DOHH2 (cell line): ENCODE results near the gene GPR157.

Source experiments
- H3F3A ChIP-seq: fragments of 200-600 bp; sonication (generic), shearing (Covaris generic); 2 replicates; pipeline ENCODE4 v1.6.0; 2016; ENCODE audit warnings: antibody characterized with exemption, mild to moderate bottlenecking; ENCODE audit not compliant: control insufficient read depth, insufficient read depth
- H3K27ac ChIP-seq: fragments of 200-600 bp; sonication (generic); 2 replicates; pipeline ENCODE4 v1.5.1; 2014; ENCODE audit warnings: low read depth, mild to moderate bottlenecking, low read length, moderate library complexity
- H3K27me3 ChIP-seq: fragments of 200-600 bp; sonication (generic); 2 replicates; pipeline ENCODE4 v1.6.1; 2014; ENCODE audit warnings: mild to moderate bottlenecking, low read length, mixed read lengths; ENCODE audit not compliant: control insufficient read depth
- H3K36me3 ChIP-seq: fragments of 200-600 bp; sonication (generic); 2 replicates; pipeline ENCODE4 v1.6.1; 2014; ENCODE audit warnings: mild to moderate bottlenecking, low read length, moderate library complexity, mixed read lengths; ENCODE audit not compliant: control insufficient read depth
- H3K4me1 ChIP-seq: fragments of 200-600 bp; sonication (generic); 2 replicates; pipeline ENCODE4 v1.6.1; 2014; ENCODE audit warnings: mild to moderate bottlenecking, low read length, mixed read lengths; ENCODE audit not compliant: control insufficient read depth
- H3K4me2 ChIP-seq: fragments of 200-600 bp; sonication (generic); 2 replicates; pipeline ENCODE4 v1.6.0; 2014; ENCODE audit warnings: mild to moderate bottlenecking, low read length, moderate library complexity
- H3K4me3 ChIP-seq: fragments of 200-600 bp; sonication (generic); 2 replicates; pipeline ENCODE4 v1.5.1; 2014; ENCODE audit warnings: mild to moderate bottlenecking, low read length, mixed read lengths
- H3K79me2 ChIP-seq: fragments of 200-600 bp; sonication (generic); 2 replicates; pipeline ENCODE4 v1.6.1; 2014; ENCODE audit warnings: mild to moderate bottlenecking, low read length, mixed read lengths; ENCODE audit not compliant: control insufficient read depth
- H3K9me2 ChIP-seq: fragments of 200-600 bp; sonication (generic); replicated peaks from 2 replicates; pipeline ENCODE4 v1.6.1; 2014; ENCODE audit warnings: mild to moderate bottlenecking, low read length, mixed read lengths; ENCODE audit not compliant: control insufficient read depth
- H3K9me3 ChIP-seq: fragments of 200-600 bp; sonication (generic); 2 replicates; pipeline ENCODE4 v1.6.1; 2014; ENCODE audit warnings: antibody characterized with exemption, low read length, mixed read lengths; ENCODE audit not compliant: control insufficient read depth, insufficient read depth
- H4K20me1 ChIP-seq: fragments of 200-600 bp; sonication (generic); 2 replicates; pipeline ENCODE4 v1.6.0; 2014; ENCODE audit warnings: low read depth, mild to moderate bottlenecking, antibody characterized with exemption, low read length, moderate library complexity; ENCODE audit not compliant: control insufficient read depth, insufficient read depth
- EZH2phosphoT487 ChIP-seq: fragments of 200-600 bp; sonication (generic); IDR thresholded peaks from 2 replicates; pipeline ENCODE4 v1.6.1; 2017; ENCODE audit warnings: borderline replicate concordance, mild to moderate bottlenecking, antibody characterized with exemption, low read length, moderate library complexity, mixed read lengths
- TF ChIP-seq, protein P1 (sequence below): fragments of 200-600 bp; sonication (generic); IDR thresholded peaks from one replicate; pipeline ENCODE4 v1.5.1; 2014; ENCODE audit warnings: antibody characterized with exemption, mild to moderate bottlenecking, low read depth, low read length; ENCODE audit not compliant: poor library complexity, severe bottlenecking

The GPR157 gene

GRCh38 chr1:9150582-9151327 is 21.9 kb upstream of the GPR157 start:
- H3K9me2 ChIP-seq: no peaks in the 10 kb centered on the region
- no peaks in the 10 kb centered on the region for H3K79me2 ChIP-seq
- H3K4me3 ChIP-seq: no peak overlapping the region
- no peaks in the 10 kb centered on the region for H3K36me3 ChIP-seq
- no peak overlapping the region for H3K27ac ChIP-seq
- no peak overlapping the region for H3K4me2 ChIP-seq
- no peaks in the 10 kb centered on the region for H3K27me3 ChIP-seq
- TF ChIP-seq, protein P1, sequence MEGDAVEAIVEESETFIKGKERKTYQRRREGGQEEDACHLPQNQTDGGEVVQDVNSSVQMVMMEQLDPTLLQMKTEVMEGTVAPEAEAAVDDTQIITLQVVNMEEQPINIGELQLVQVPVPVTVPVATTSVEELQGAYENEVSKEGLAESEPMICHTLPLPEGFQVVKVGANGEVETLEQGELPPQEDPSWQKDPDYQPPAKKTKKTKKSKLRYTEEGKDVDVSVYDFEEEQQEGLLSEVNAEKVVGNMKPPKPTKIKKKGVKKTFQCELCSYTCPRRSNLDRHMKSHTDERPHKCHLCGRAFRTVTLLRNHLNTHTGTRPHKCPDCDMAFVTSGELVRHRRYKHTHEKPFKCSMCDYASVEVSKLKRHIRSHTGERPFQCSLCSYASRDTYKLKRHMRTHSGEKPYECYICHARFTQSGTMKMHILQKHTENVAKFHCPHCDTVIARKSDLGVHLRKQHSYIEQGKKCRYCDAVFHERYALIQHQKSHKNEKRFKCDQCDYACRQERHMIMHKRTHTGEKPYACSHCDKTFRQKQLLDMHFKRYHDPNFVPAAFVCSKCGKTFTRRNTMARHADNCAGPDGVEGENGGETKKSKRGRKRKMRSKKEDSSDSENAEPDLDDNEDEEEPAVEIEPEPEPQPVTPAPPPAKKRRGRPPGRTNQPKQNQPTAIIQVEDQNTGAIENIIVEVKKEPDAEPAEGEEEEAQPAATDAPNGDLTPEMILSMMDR: no peak
- no peak for TF ChIP-seq EZH2phosphoT487
- no peaks in the 10 kb centered on the region for H3F3A ChIP-seq
- no peaks in the 10 kb centered on the region for H4K20me1 ChIP-seq
- no peaks in the 10 kb centered on the region for H3K9me3 ChIP-seq
- no peaks in the 10 kb centered on the region for H3K4me1 ChIP-seq

DNA sequence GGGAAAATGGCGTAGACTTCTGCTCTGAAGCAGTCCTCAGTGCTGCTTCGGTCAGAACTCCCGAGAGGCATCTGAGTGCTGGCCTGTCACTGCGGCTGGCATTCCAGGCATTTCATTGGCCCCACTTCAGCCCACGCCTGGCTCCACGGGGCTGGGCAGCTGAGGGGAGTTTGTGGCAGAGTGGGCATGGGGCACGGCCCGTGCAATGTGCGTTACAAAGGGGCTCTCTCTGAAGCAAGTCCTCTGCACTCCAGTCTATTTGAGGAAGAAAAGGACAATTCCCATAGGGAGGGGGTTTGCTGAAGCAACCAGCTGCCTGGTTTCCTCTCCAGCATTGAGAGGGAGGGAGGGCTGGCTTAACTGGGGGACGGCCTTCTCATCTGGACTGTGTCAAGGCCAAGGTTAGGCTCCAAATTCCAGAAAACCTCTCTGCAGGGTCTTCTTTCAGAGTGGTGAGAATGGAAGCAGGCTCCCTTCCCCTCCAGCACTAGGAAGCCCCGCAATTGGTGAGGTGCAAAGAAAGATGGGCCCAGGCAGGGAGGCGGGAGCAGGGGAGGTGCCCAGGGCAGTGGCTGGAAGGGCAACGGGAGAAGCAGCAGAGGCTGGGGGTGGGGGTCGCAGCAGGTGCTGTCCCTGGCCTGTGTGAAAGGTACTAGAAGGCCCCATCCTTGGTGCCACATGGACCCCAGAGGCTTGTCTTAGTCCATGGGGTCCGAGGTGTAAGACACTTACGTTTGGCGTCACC is 21.1 kb upstream of the GPR157 start:
- no peaks in the 10 kb centered on the region for H4K20me1 ChIP-seq
- TF ChIP-seq, protein P1: no peak
- TF ChIP-seq EZH2phosphoT487: no peak
- no peak overlapping the region for H3K4me2 ChIP-seq

DNA sequence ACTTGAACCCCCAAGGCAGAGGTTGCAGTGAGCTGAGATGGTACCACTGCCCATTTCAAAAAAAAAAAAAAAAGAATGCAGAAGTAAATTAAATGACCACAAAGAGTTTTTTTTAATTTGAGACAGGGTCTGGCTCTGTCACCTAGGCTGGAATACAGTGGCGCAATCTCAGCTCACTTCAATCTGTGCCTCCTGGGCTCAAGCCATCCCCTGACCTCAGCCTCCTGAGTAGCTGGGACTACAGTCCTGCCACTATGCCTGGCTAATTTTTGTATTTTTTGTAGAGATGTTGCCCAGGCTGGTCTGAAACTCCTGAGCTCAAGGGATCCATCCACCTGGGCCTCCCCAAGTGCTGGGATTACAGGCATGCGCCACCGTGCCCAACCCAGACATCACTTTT is 20.2 kb upstream of the GPR157 start:
- Histone ChIP-seq H3K4me3 (no peak overlapping the region), H3K4me1 (no peaks in the 10 kb centered on the region), H4K20me1 (no peaks in the 10 kb centered on the region), H3F3A (no peaks in the 10 kb centered on the region), H3K9me3 (no peaks in the 10 kb centered on the region), H3K36me3 (no peaks in the 10 kb centered on the region), H3K79me2 (no peaks in the 10 kb centered on the region), H3K27me3 (no peaks in the 10 kb centered on the region), H3K9me2 (no peaks in the 10 kb centered on the region), H3K4me2 (no peak overlapping the region), H3K27ac (no peak overlapping the region)
- TF ChIP-seq, protein P1: no peak
- no peak for TF ChIP-seq EZH2phosphoT487

More for the DNA sequence above, 21.1 kb upstream of the GPR157 start:
- no peak overlapping the region for H3K4me3 ChIP-seq
- no peaks in the 10 kb centered on the region for H3K9me3 ChIP-seq
- no peaks in the 10 kb centered on the region for H3K79me2 ChIP-seq
- H3K27ac ChIP-seq: no peak overlapping the region
- no peaks in the 10 kb centered on the region for H3K27me3 ChIP-seq
- no peaks in the 10 kb centered on the region for H3K4me1 ChIP-seq
- H3K36me3 ChIP-seq: no peaks in the 10 kb centered on the region
- no peaks in the 10 kb centered on the region for H3K9me2 ChIP-seq
- no peaks in the 10 kb centered on the region for H3F3A ChIP-seq
